ENCODE data around the gene CXCL1. TPM values are rescaled to one million over a fixed set of nuclear protein-coding genes. Genes with fewer than 3 reads are reported as not detected.
A peak's percentile ranks its signal among the peaks of the same experiment; 100 is the strongest.

The CXCL1 gene
- total and polyA plus RNA-seq, 2 donors (not counting 3 experiments of a cell fraction or from before 2014, with no cell fraction given) = 20.0 to 26.7 TPM

DNA sequence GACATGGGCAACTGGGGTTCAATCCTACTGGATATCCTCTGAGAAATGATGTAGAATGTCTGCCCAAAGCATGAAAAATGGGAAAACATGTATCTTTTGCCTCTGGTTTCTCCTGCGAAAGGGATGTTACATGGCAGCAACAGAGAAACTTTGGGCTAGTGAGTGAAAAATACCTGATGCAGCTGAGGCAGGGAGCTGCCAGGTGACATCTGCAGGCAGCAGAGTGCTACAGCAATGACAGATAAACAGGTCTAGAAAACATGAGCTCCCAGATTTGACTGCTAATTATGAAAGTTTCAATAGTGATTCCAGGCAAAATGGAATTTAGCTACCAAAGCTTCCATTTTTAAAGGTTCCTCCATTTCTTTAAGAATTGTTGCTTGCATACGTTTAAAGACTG lies 4.8 kb upstream of the CXCL1 start:
- H3K4me1 ChIP-seq (ENCODE audit: control insufficient read depth, extremely low read depth, insufficient read depth, low read length) = peaks cover 8% of the 10 kb centered on the region
- ChIA-PET POLR2A (interaction anchor here (0.5 kb wide), 1 partner anchor 8 kb away, joined by 5 read pairs; no protein-coding TSS in a partner anchor), CTCF (interaction anchor here (0.6 to 4.3 kb wide), 32 partner anchors 8 to 271 kb away, joined by 3 to 26 read pairs (median 4); partner anchors contain the start of genes CXCL2, CXCL3, CXCL6 and PF4V1)
- no peak overlapping the region for H3K9ac ChIP-seq (replicated peaks; ENCODE audit: extremely low read depth, insufficient read depth, low read length)
- DNase-seq (ENCODE audit: low read depth, low spot score) = peak; percentile 18
- H3K36me3 ChIP-seq (ENCODE audit: control insufficient read depth in 2 of 2, extremely low read depth in 1 of 2, insufficient read depth in 2 of 2, low read length in 2 of 2) = no peaks in the 10 kb centered on the region
- H3K79me2 ChIP-seq (ENCODE audit: control insufficient read depth, insufficient read depth, low read length) = peaks cover 1% of the 10 kb centered on the region
- no peak overlapping the region for H3K4me3 ChIP-seq (replicated peaks in 1 of 3; ENCODE audit: insufficient read depth in 1 of 3, low read depth in 1 of 3, low read length in 3 of 3)
- H3K27ac ChIP-seq (ENCODE audit: insufficient read depth, low read depth, low read length) = no peak overlapping the region
- H2AFZ ChIP-seq (ENCODE audit: low read depth, low read length) = no peak overlapping the region
- dilution Hi-C loops (cut with MboI; ENCODE audit: extremely low pct_ligation_motif_present, low sequenced_read_pairs) (no loop called here), intact Hi-C loops (cut with micrococcal nuclease) (loop anchor here (10.0 kb wide), 1 partner anchor 230 kb away; the partner anchor contains the start of gene CXCL2)
- BruUV-seq (replicated peaks) = no TSS peak
- no peaks in the 10 kb centered on the region for H3K9me3 ChIP-seq (replicated peaks; ENCODE audit: control insufficient read depth, insufficient read depth, low read length)
- no peaks in the 10 kb centered on the region for H4K20me1 ChIP-seq (replicated peaks; ENCODE audit: control insufficient read depth, extremely low read depth, insufficient read depth, low read length)
- no peak overlapping the region for H3K4me2 ChIP-seq (ENCODE audit: insufficient read depth, low read length)
- TF ChIP-seq FOS (IDR thresholded peaks at IDR 0.05; ENCODE audit: borderline replicate concordance, insufficient read depth, low read length) (no peak), JUN (IDR thresholded peaks at IDR 0.05; ENCODE audit: borderline replicate concordance, insufficient read depth, insufficient read length, low read depth) (no peak), EZH2 (IDR thresholded peaks at IDR 0.05; ENCODE audit: borderline replicate concordance, low read depth, low read length, severe bottlenecking) (no peak), MYC (IDR thresholded peaks at IDR 0.05; ENCODE audit: low read depth, low read length) (no peak), POLR2AphosphoS5 (IDR thresholded peaks at IDR 0.05; ENCODE audit: insufficient read depth, low read depth, low read length) (no peak), GATA2 (IDR thresholded peaks at IDR 0.05; ENCODE audit: insufficient read depth, insufficient read length, low read depth, low read length) (no peak)
- TF ChIP-seq, protein P1, sequence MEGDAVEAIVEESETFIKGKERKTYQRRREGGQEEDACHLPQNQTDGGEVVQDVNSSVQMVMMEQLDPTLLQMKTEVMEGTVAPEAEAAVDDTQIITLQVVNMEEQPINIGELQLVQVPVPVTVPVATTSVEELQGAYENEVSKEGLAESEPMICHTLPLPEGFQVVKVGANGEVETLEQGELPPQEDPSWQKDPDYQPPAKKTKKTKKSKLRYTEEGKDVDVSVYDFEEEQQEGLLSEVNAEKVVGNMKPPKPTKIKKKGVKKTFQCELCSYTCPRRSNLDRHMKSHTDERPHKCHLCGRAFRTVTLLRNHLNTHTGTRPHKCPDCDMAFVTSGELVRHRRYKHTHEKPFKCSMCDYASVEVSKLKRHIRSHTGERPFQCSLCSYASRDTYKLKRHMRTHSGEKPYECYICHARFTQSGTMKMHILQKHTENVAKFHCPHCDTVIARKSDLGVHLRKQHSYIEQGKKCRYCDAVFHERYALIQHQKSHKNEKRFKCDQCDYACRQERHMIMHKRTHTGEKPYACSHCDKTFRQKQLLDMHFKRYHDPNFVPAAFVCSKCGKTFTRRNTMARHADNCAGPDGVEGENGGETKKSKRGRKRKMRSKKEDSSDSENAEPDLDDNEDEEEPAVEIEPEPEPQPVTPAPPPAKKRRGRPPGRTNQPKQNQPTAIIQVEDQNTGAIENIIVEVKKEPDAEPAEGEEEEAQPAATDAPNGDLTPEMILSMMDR (IDR thresholded peaks at IDR 0.05; ENCODE audit: extremely low read depth in 1 of 2, insufficient read depth in 1 of 2, low read depth in 1 of 2, low read length in 2 of 2) = peak; percentile 10 to 31
- H3K27me3 ChIP-seq (ENCODE audit: control insufficient read depth in 2 of 2, insufficient read depth in 2 of 2, low read length in 2 of 2) = no peaks in the 10 kb centered on the region
- H3K9me1 ChIP-seq (replicated peaks; ENCODE audit: control insufficient read depth, extremely low read depth, insufficient read depth, low read length) = no peaks in the 10 kb centered on the region
- FAIRE-seq = no peak
